HuH-7.5 (cell line): ENCODE data around the gene SETDB1.
A peak's percentile ranks its signal among the peaks of the same experiment; 100 is the strongest.

ENCODE experiments used
- DNase-seq: peaks from one replicate; pipeline ENCODE4 v3.0.0; 2011; ENCODE audit warnings: low spot score

Gene SETDB1

DNA sequence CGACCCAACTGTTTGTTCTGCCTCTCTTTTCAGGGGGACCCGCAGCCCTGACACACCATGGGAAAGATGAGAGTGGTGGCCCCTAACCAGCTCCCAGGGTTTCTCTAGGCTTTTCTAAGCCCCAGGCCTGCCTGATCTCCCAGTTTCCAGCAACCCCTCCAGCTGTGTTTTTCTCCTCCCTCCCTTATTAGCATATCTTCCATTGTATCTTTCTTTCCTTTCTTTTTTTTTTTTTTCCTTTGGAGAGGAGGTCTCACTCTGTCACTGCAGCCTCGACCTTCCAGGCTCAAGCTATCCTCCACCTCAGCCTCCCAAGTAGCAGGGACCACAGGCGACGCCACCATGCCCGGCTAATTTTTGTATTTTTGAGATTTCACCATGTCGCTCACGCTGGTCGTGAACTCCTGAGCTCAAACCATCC, 50.2 kb downstream of the SETDB1 start:
- no peak for DNase-seq

GRCh38 chr1:150976879-150977694, 50.9 kb downstream of the SETDB1 start:
- no peak for DNase-seq

- peak; percentile 92 for DNase-seq
Observed at GRCh38 chr1:150979092-150980056, 53.2 kb downstream of the SETDB1 start.

DNA sequence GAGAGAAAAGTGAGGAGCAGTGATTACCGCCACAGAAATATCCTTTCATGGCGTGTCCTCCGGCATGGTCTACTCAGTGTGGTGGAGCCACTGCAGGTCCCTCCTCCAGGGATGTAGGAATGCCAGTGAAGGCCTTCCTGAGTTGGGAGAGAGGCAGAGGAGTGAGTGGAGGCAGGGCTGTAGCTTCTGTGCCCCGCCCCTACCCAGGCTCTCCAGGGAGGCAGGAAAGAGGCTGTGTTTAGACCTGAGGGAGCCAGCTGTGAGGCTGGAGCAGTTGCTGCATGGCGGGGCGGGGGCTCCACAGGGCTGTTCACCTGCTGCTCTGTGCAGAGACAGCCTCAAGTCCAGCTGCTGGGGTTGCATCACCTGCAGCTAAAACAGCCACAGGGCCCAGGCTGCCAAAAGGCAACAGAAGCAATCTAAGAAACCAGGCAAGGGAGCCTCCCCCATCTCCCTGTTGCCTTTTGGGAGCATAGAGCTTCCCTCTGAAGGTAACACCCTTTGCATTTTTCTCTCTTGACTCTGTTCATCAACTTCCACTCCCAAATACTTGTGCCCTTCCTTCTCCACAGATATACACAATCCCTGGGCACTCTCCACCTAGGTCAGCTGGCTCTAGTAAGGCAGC, 55.1 kb downstream of the SETDB1 start:
- peak; percentile 69 for DNase-seq

- DNase-seq = peak; percentile 74
Observed at GRCh38 chr1:150981805-150982712, 55.9 kb downstream of the SETDB1 start, which contains the start of gene ANXA9. Gene ANXA9, plus strand, starts transcription at chr1:150982292. Its CDS starts 814 bp downstream, at chr1:150983106.

- no peak for DNase-seq
Observed at GRCh38 chr1:150985179-150985825, 59.1 kb downstream of the SETDB1 start.

DNA sequence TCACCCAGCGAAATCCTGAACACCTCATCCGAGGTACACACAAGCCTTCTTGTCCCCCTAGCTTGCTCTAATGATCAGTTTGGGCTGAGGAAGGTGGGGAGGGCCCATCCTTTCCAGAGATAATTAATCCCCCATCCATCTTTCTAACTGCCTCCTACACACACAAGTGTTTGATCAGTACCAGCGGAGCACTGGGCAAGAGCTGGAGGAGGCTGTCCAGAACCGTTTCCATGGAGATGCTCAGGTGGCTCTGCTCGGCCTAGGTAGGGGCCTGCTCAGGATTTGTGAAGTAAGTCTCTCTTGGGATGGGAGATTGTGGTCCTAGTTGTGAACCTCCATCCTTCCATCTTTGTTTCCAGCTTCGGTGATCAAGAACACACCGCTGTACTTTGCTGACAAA, 61.8 kb downstream of the SETDB1 start:
- no peak for DNase-seq

- DNase-seq = no peak
Observed at GRCh38 chr1:150992626-150993025, 66.5 kb downstream of the SETDB1 start.

DNA sequence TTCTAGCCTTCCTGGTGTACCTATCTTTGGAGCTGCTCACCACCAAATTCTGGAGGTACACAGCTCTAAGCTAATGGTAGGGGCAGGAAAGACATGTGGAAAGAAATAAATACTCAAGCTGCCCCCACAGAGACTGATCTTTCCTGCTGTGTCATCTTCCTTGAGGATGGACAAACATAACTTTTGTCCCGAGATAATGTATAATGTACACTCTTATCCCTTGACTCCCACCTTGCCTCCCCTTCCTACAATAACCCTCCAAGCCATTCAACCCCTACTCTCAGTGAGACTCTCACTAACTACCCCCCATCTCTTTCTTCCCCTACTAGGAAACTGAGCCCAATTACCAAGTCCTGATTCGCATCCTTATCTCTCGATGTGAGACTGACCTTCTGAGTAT, 68.1 kb downstream of the SETDB1 start:
- no peak for DNase-seq

DNA sequence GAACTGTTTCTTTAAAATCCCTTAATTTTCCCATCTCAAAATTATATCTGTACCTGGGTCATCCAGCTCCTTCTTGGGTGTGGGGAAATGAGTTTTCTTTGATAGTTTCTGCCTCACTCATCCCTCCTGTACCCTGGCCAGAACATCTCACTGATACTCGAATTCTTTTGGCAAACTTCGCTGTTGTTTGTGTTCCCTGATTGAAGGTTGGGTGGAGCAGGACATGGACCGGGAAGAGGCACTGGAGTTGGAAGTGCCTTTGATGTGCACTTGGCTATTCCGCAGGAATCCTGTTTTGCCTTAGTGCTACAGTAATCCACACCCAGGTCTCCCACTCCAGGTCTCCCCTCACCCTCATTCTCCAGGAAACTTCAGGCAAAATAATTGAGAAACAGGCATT, 69.3 kb downstream of the SETDB1 start:
- no peak for DNase-seq

DNA sequence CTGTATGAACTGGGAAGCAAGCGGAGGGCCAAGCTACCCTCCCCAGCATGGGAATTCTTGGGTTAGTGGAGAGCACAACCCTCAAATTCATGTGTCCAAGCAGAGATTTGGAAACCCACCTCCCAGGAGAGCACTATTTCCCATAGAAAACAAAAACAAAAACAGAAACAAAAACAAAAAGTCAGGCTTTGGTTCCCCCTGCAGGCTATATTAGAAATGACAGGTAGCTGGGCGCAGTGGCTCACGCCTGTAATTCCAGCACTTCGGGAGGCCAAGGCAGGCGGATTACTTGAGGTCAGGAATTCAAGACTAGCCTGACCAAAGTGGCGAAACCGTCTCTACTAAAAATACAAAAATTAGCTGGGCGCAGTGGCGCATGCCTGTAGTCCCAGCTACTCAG, 69.7 kb downstream of the SETDB1 start:
- no peak for DNase-seq

GRCh38 chr1:150997126-150997872, 71.1 kb downstream of the SETDB1 start:
- DNase-seq = no peak

DNA sequence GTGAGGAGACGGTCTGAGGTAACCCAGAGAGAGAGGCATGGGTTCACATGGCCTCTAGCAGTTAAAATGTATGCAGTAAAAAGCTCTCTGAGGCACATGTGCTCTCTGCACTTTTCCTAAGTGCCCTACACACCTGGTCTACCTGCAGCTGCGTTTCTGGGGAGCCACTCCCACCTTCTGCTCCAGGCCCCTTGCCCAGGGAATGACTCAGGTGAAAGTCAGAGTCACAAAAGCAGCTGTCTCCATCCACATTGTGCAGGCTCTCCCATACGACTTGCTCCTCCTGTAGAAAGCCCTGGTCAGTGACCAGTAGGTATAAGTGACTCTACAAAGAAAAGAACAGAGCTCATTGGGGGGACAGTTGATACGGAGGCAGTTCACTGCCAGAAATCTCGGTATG, 71.8 kb downstream of the SETDB1 start:
- DNase-seq = no peak

DNA sequence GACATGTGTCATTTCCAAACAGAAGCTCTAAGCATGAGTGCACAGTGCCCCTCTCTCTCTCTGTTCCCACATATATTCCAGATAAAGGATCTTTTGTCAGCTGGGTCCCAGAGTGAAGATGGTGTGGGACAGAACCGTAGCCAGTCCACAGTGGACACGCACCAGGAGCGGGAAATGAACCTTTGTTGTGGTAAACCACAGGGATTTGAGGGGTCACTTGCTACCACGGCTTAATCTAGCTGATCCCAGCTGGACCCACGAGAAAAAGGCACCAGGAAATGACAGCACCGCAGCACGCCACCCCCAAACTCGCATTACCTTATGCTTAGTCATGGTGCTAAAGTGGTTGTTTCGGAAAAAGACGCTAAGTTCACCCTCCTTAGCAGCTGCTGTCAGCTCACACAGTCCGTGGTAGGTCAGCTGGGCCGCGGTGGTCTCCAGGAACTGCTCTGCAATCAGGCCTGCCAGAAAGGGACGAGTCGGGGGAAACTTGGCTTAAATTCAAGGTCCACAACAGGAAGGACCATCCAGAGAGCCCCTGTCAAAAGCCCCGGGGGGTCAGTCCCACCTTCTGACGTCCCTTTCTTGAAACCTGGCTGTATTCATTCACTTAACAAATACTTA, 73.0 kb downstream of the SETDB1 start:
- DNase-seq = no peak

DNA sequence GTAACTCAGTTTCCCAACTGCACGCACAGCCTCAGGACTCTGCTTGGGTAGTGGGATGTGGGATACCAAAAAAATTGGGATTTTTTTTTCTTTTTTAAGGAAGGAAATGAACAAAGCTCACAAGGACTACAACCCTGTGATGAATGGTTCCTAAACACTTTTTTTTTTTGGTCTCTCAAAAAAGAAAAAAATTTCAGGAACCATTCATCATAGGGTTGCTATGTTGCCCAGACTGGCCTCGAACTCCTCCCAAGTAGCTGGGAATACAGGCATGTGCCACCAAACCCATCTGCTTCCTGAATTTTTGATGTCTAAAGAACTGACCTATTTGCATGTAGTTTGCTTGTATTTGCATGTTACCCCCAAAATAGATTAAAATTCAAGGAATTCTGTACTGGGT, 73.8 kb downstream of the SETDB1 start:
- DNase-seq = no peak

GRCh38 chr1:151000408-151000807, 74.2 kb downstream of the SETDB1 start:
- DNase-seq = no peak

DNA sequence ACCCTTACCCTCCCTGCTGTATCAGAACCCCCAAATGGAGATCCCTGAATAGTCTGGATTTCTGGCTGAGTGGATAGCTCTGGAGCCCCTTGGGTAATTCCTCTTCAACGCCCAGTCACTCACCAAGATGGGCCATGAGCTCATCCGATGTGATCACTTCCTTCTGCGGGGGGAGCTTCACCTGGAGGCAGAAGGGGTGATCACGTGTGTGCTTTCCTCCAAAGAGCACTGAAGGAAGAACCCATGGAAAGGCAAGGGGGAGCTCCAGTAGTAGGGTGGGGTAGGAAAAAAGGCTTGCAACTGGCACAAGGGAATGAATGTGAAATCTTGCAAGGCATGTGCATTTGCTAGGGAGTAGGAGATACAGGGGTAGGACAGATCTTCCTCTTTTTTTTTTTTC, 75.4 kb downstream of the SETDB1 start:
- no peak for DNase-seq

DNA sequence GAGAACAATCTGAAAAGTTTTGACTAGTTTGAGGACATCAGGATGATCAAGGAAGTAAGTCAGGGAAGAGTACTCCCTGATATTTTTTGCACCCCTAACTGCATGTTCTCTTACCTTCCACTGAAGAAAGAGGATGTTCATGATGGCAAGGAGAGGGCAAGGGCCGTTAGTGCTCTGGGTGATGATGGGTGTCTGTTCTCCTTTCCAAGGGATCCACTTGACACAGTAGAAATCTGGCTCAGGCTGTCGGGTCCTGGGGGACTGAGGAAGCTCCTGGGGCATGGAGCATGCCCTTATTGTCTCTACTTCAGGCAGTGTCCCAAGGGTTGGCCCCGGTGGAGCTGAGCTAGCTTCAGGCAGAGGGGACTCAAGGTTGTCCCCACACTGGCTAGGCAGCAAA, 75.9 kb downstream of the SETDB1 start:
- no peak for DNase-seq

DNA sequence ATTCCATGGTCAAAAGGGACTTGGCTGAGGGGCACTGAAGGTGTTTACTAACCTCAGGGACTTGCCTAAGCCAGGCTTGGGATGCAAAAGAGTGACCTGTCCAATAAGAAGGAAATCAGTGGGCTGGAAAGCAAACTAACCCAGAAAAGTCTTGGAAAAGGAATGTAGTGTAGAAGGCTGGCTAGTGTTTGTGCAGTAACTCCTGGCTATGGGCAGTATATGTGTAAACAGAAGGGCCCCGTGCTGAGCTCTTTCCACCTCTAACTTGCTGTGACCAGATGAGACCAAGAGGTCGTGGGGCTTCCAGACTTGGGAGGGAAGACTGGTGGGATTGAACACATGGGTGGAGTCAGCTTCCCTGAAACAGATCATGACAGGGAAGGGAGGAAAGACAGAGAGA, 76.4 kb downstream of the SETDB1 start:
- DNase-seq = no peak

- DNase-seq = no peak
Observed at GRCh38 chr1:151003180-151003579, 77.0 kb downstream of the SETDB1 start.
